ENCODE results near the gene OR52K1. TPM values are rescaled to one million over a fixed set of nuclear protein-coding genes. Genes with fewer than 3 reads are reported as not detected.

Gene OR52K1
- total RNA-seq, result not detected
- long read RNA-seq, result 0 reads

DNA sequence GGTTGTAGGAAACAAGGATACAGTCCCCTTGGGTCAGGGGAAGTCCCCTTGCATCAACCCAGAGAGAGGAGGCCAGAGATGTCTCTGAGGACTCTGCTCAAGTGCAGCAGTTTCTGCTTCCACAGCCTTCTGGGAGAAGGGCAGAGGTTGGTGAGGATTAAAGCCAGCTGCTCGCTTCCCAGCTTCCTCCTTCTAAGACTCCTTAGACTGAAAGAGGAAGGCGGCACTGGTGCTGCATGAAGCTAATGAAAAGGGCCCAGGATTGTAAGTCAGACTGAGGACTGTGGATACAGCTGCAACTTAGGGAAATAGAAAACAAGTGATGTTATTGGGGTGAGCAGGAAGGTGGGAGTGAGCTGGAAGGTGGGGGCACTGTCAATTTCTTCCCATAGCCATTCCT is at the start of gene OR52K1:
Gene OR52K1, plus strand, starts transcription at position 202 of the 400 bp plus-strand sequence. CDS start 6,255 bp downstream, outside the sequence.
- peak in 1 of 2 donors; percentile 34 for ATAC-seq
- no peak for DNase-seq
- intact Hi-C loops (cut with DNase I), result no loop called here

- DNase-seq (no peak), ATAC-seq (no peak)
- intact Hi-C loops (cut with DNase I), result no loop called here
Measured at GRCh38 chr11:4433856-4434255, 48.6 kb upstream of the OR52K1 start.

DNA sequence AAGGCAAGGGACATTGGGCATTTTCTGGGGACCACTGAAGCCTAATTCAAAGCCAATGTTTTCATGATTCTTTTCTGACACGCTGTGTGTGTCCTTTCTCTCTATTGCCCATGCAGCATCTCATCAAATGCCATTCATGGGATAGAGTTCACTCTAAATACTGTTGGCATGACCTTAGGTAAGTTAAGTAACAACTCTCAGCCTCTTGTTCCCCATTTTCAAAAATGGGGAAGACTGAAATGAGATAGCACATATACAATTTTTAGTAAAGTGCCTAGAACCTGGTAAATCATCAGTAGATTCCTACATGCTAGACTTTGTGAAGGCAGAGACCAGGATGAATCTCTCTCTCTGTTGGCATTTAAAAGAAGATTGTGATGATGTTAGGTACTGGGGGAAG is 46.0 kb upstream of the OR52K1 start:
- intact Hi-C loops (cut with DNase I), result no loop called here
- DNase-seq, result no peak
- no peak for ATAC-seq

DNA sequence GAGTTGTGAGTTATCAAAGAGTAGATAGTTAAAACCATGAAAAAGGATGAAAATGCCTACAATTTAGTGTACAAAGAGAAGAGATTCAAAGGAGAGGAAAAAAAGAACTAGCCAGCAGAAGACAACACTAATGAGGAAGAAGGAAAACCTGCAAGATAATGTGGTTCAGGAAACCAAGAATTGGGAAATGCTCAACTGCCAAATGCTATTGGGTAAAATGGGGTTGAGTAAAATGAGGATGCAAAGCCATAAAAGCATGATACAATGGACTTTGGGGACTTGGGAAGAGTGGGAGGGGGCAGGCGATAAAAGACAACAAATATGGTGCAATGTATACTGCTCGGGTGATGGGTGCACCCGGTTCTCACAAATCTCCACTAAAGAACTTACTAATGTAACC is 40.9 kb upstream of the OR52K1 start:
- ATAC-seq (no peak), DNase-seq (no peak)
- intact Hi-C loops (cut with DNase I), result no loop called here

GRCh38 chr11:4443232-4443891 is 39.1 kb upstream of the OR52K1 start:
- ATAC-seq (no peak), DNase-seq (no peak)
- intact Hi-C loops (cut with DNase I), result no loop called here

DNA sequence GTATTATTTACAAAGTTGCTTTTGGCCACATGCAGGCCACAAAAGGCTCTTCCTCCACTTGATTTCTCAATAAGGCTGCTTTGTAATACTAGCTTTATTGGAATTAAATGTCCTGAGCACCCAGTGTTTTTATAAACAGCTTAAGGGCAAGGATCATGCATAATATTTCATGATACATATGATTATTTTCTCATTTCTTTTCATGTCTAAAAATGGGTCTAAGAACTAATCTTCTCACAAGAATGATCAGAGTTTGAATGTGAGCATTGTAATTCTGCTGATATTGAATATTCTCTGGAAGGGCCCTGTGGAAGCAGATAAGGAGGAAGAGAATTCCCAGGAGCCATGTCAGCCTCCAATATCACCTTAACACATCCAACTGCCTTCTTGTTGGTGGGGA is 33.5 kb upstream of the OR52K1 start, which contains the start of gene OR52K2:
Gene OR52K2, plus strand, starts transcription at position 301 of the 400 bp plus-strand sequence. Its CDS starts 45 bp downstream, at position 346.
- intact Hi-C loops (cut with DNase I), result no loop called here
- no peak for DNase-seq
- no peak for ATAC-seq

DNA sequence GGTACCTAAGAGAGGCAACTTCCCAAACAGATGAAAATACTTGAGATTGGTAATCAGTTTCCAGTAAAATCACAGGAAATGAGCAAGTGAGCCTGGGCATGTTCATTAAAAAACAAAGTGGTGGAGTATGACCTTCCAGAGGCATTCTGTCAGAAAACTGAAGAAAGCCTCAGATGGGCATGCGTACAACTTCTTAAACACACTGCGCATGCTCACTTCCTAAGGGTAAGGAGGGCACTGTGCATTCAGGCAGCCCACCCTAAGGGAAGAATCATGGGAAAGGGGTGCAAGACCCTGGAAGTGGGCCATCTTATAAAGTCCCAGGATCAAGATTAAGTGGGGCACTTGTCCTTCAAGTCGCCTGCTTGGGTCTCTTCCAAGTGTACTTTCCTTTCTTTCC is 29.3 kb upstream of the OR52K1 start:
- ATAC-seq, result no peak
- DNase-seq, result no peak
- intact Hi-C loops (cut with DNase I), result no loop called here

DNA sequence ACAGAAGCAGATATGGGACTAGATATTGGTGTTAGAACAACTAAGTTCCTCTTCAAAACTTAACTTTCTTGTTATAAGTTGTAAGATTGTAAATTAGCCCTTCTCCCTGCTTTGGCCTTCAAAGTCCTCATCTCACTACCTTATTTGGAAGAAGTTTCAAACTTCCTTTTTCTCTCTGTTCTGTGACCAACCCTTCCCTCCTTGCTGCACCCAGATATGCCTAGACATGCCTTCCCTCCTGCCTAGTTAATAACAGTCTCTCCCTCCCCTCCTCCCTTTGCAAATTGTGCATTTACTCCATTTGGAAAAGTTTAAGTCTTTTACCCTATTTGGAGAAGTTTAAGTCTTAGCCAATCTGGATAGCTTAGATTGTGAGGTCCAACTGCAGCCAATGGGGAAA is 28.4 kb upstream of the OR52K1 start:
- ATAC-seq, result no peak
- intact Hi-C loops (cut with DNase I), result no loop called here
- DNase-seq, result no peak

- DNase-seq, result no peak
- intact Hi-C loops (cut with DNase I), result no loop called here
- peak in 1 of 2 donors; percentile 76 for ATAC-seq
Measured at GRCh38 chr11:4455419-4455818, 27.0 kb upstream of the OR52K1 start.

- DNase-seq (peak; percentile 28), ATAC-seq (peak; percentile 44 to 54)
- intact Hi-C loops (cut with DNase I), result no loop called here
Measured at GRCh38 chr11:4459500-4459899, 22.9 kb upstream of the OR52K1 start.

DNA sequence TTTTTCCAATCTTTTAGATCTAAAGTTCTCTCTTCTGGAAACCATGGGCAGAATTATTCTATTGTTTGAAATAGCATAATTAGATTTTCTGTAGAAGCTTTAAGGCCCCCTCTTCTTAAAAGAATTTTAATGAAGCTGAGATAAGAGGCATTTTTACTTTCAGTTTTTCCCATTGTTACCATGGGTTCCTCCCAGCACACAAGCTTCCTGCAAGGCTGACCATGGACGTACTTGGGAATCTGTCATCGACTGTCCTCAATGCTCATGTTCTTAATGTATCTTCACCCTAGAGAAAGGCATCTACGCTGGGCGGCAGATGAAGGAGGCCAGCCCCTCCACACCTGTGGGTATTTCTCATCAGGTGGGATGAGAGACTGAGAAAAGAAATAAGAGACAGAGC is 22.3 kb upstream of the OR52K1 start:
- ATAC-seq (no peak), DNase-seq (no peak)
- intact Hi-C loops (cut with DNase I), result no loop called here

DNA sequence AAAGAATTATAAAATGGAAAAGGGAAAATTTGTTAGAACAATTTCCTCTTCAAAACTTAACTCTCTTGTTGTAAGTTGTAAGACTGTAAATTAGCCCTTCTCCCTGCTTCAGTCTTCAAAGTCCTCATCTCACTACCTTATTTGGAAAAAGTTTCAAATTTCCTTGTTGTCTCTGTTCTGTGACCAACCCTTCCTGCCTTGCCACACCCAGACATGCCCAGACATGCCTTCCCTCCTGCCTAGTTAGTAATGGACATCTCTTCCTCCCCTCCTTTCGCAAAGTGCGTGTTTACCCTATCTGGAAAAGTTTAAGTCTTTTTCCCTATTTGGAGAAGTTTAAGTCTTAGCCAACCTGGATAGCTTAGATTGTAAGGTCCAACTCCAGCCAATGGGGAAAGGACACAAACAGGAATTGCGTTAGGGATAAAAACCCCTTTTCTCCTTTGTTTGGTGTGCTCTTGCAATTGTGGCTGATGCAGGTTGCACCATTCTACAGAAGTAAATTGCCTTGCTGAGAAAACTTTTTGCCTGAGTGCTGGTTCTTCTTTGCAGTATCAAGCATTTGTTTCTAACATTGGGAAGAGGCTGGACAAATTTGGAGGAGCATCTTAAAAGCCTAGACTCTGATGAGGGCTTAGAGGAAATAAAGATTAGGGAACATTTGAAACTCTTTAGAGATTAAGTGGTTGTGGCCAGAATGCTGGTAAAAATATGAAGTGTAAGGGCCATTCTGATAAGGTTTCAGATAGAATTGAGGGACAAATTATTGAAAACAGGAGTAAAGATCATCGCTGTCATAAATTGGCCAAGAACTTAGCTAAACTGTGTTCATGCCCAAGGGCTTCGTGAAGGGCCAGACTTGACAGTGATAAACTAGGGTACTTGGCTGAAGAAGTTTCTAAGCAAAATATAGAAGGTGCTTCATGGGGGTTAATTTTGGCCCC is 18.0 kb upstream of the OR52K1 start:
- ATAC-seq, result no peak
- no peak for DNase-seq
- intact Hi-C loops (cut with DNase I), result no loop called here

GRCh38 chr11:4465407-4465806 is 17.0 kb upstream of the OR52K1 start:
- intact Hi-C loops (cut with DNase I), result no loop called here
- no peak for DNase-seq
- no peak for ATAC-seq

- intact Hi-C loops (cut with DNase I), result no loop called here
- DNase-seq, result no peak
- no peak for ATAC-seq
Measured at GRCh38 chr11:4466131-4466870, 16.1 kb upstream of the OR52K1 start.

DNA sequence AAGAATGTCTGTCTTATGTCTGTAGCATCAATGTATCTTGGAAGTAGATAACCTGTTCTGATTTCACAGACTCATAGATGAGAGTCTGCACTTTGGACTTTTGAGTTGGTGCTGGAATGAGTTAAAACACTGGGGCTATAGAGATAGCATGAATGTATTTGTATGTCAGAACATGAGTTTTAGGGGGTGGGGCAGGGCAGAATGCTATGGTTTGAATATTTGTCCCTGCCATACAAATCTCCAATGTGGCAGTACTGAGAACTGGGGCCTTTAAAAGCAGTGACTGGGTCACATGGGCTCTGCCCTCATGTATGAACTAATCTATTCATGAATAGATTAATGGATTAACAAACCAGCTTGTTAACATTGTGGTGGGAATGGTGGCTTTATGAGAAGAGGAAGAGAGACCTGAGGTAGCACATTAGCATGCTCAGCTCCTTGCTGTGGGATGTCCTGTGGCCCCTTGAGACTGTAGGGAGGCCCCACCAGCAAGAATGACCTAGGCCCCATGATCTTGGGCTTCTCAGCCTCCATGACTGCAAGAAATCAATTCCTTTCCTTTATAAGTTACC is 15.5 kb upstream of the OR52K1 start:
- intact Hi-C loops (cut with DNase I), result no loop called here
- DNase-seq (no peak), ATAC-seq (no peak)

DNA sequence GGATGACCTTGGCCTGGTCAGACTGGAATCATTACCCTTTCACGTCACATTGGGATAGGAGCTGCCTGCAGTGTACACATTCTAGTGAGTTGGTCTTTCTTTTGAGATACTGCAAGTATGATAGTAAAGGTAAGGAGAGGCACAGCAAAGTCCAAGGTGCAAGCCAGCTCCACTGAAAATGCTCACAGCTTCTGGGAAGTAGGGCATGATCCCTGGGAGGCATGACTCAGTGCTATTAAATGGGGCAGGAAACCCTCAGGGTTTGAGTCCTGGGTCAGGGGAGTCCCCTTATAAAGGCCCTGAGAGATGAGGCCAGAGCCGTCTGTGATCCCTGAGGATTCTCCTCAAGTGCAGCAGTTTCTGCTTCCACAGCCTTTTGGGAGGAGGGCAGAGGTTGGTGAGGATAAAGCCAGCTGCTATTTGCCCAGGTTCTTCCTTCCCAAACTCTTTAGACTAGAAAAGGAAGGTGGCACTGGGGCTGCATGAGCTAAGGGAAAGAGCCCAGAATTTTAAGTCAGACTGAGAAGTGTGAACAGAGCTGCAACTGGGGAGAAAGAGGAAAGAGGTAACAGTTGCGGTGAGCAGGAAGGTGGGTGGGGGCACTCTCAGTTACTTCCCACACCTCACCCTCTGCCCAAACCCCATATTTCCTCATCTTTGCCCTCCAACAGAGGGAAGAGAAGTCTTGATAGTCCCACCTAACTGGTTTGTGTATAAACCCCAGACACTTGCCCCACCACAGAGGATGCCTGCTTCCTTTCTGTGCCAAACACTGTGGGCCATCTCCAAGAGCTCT is 14.4 kb upstream of the OR52K1 start:
- intact Hi-C loops (cut with DNase I), result no loop called here
- DNase-seq (no peak), ATAC-seq (no peak)

- ATAC-seq (no peak), DNase-seq (no peak)
- intact Hi-C loops (cut with DNase I), result no loop called here
Measured at GRCh38 chr11:4479644-4480043, 2.8 kb upstream of the OR52K1 start.

DNA sequence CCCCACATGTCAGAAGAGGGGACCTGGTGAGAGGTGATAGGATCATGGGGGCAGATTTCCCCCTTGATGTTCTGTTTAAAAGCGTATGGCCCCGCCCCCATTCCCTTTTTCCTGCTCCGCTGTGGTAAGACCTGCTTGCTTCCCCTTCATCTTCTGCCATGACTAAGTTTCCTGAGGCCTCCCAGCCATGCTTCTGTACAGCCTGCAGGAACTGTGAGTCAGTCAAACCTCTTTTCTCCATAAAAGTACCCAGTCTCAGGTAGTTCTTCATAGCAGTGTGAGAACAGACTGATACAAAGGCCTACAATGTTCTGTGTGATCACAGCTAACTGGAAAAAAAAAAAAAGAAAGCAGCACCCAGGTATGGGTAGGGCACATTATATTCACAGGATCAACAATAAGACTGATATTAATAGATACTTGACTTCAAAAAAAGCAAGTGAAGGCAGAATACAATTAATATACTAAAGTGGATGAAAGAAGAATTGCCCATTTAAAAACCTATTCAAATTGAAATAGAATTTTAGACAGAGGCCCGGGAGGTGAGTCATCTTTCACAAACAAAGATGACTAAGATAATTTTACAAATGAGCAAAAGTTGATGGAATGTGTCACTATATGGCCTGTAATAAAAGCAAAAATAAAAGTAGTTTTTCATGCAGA is 1.7 kb upstream of the OR52K1 start:
- ATAC-seq (no peak), DNase-seq (no peak)
- intact Hi-C loops (cut with DNase I), result no loop called here

All from left cardiac atrium (tissue), 4 donors.